ENCODE results near the gene TENT4A.
"Not testable (repeated sequence)": the region's sequence is repeated elsewhere in the genome, so short reads cannot be mapped to it uniquely, and the experiment has no call there.

TENT4A gene

GRCh38 chr5:6772886-6773285 lies 59.7 kb downstream of the TENT4A start:
- Mint-ChIP-seq H3K4me3 (no peak overlapping the region), H3K36me3 (no peaks in the 10 kb centered on the region), H3K9me3 (no peaks in the 10 kb centered on the region), H3K4me1 (peaks cover 7% of the 10 kb centered on the region), H3K27ac (no peak overlapping the region)
- DNase-seq (ENCODE audit: low spot score in 2 of 2) (no peak), ATAC-seq (no peak)

- H3K36me3 Mint-ChIP-seq, result no peaks in the 10 kb centered on the region
- DNase-seq (ENCODE audit: low spot score in 2 of 2), result no peak
- no peak overlapping the region for H3K4me3 Mint-ChIP-seq
- ATAC-seq, result no peak
- H3K9me3 Mint-ChIP-seq, result no peaks in the 10 kb centered on the region
- H3K27ac Mint-ChIP-seq, result no peak overlapping the region
- H3K4me1 Mint-ChIP-seq, result peaks cover 7% of the 10 kb centered on the region
Measured at GRCh38 chr5:6773342-6774035, 60.3 kb downstream of the TENT4A start.

DNA sequence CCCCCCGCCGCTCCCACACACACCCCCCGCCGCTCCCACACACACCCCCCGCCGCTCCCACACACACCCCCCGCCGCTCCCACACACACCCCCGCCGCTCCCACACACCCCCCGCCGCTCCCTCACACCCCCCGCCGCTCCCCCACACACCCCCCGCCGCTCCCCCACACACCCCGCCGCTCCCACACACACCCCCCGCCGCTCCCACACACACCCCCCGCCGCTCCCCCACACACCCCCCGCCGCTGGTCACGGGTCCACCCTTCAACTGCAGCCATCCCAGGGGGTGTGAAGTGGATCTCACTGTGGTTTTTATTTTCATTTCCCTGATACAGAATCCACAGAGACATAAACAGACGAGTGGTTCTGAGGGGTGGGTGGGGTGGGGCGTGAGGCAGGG lies 61.0 kb downstream of the TENT4A start:
- H3K36me3 Mint-ChIP-seq; H3K27ac Mint-ChIP-seq; H3K4me1 Mint-ChIP-seq; H3K9me3 Mint-ChIP-seq; DNase-seq (ENCODE audit: low spot score in 2 of 2); ATAC-seq; H3K4me3 Mint-ChIP-seq: not testable (repeated sequence)

DNA sequence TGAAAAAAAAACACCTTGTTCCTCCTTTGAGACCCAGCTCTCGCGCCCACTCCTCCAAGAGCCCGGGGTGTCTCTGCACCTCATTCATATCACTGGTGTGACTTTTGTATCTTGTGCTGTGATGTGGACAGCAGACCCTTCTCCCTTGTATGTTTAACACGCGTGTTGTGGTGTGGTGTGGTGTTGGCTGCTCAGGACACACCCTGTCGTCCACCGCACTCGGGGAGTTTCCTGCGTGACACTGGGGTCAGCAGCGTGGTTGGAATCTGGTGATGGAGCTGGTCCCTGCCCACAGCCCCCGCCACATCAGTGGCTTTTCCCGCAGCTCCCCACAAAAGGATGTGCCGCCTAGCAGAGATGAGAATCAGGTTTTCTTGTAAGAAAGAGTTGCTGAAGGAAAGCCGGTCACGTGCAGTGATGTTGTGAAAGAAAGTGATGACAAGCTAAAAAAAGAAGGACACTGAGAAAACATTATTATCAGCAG lies 61.5 kb downstream of the TENT4A start:
- H3K36me3 Mint-ChIP-seq, result no peaks in the 10 kb centered on the region
- H3K4me3 Mint-ChIP-seq, result no peak overlapping the region
- H3K4me1 Mint-ChIP-seq, result peaks cover 7% of the 10 kb centered on the region
- ATAC-seq (no peak), DNase-seq (ENCODE audit: low spot score in 2 of 2) (no peak)
- peak overlapping the region; percentile 73 for H3K27ac Mint-ChIP-seq
- no peaks in the 10 kb centered on the region for H3K9me3 Mint-ChIP-seq

- Mint-ChIP-seq H3K27ac (no peak overlapping the region), H3K4me1 (peaks cover 7% of the 10 kb centered on the region), H3K36me3 (no peaks in the 10 kb centered on the region), H3K9me3 (no peaks in the 10 kb centered on the region), H3K4me3 (no peak overlapping the region)
- no peak for DNase-seq (ENCODE audit: low spot score in 2 of 2)
- no peak for ATAC-seq
Measured at GRCh38 chr5:6775571-6775970, 62.3 kb downstream of the TENT4A start.

- ATAC-seq, result peak; percentile 50
- H3K4me3 Mint-ChIP-seq, result no peak overlapping the region
- no peaks in the 10 kb centered on the region for H3K9me3 Mint-ChIP-seq
Measured at GRCh38 chr5:6780802-6781391, 67.7 kb downstream of the TENT4A start.

DNA sequence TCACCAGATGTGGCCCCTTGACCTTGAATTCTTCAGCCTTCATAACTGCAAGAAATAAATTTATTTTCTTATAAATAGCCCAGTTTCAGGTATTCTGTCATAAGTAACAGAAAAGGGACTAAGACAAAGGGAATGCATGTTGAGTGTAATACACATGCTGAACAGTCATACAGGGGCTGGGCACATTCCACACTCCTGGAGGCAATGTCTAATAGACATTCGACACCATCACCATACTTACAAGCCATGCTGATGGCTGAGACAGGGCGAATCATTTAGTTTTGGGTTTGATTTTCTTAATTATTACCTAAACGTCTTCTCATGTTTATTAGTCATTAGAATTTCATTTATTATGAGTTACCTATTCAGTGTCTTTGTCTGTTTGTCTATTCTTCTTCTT lies 68.5 kb downstream of the TENT4A start:
- no peak for ATAC-seq

More at GRCh38 chr5:6780802-6781391, 67.7 kb downstream of the TENT4A start:
- peaks cover 9% of the 10 kb centered on the region for H3K4me1 Mint-ChIP-seq
- no peak for DNase-seq (ENCODE audit: low spot score in 2 of 2)
- no peak overlapping the region for H3K27ac Mint-ChIP-seq
- H3K36me3 Mint-ChIP-seq, result no peaks in the 10 kb centered on the region

GRCh38 chr5:6783787-6784186 lies 70.6 kb downstream of the TENT4A start:
- Mint-ChIP-seq H3K9me3 (no peaks in the 10 kb centered on the region), H3K4me3 (no peak overlapping the region), H3K4me1 (peaks cover 10% of the 10 kb centered on the region), H3K36me3 (no peaks in the 10 kb centered on the region), H3K27ac (no peak overlapping the region)
- DNase-seq (ENCODE audit: low spot score in 2 of 2), result no peak
- no peak for ATAC-seq

More for the DNA sequence above, 68.5 kb downstream of the TENT4A start:
- no peaks in the 10 kb centered on the region for H3K9me3 Mint-ChIP-seq
- no peak for DNase-seq (ENCODE audit: low spot score in 2 of 2)
- H3K36me3 Mint-ChIP-seq, result no peaks in the 10 kb centered on the region
- H3K27ac Mint-ChIP-seq, result no peak overlapping the region
- H3K4me1 Mint-ChIP-seq, result peaks cover 10% of the 10 kb centered on the region
- H3K4me3 Mint-ChIP-seq, result no peak overlapping the region

- no peak overlapping the region for H3K27ac Mint-ChIP-seq
Measured at GRCh38 chr5:6784481-6784880, 71.2 kb downstream of the TENT4A start.

GRCh38 chr5:6785161-6785860 lies 72.1 kb downstream of the TENT4A start:
- Mint-ChIP-seq H3K27ac (no peak overlapping the region), H3K4me1 (peaks cover 10% of the 10 kb centered on the region), H3K36me3 (no peaks in the 10 kb centered on the region), H3K4me3 (no peak overlapping the region), H3K9me3 (no peaks in the 10 kb centered on the region)
- DNase-seq (ENCODE audit: low spot score in 2 of 2) (no peak), ATAC-seq (no peak)

More at GRCh38 chr5:6784481-6784880, 71.2 kb downstream of the TENT4A start:
- Mint-ChIP-seq H3K4me3 (no peak overlapping the region), H3K9me3 (no peaks in the 10 kb centered on the region), H3K4me1 (peaks cover 10% of the 10 kb centered on the region), H3K36me3 (no peaks in the 10 kb centered on the region)
- ATAC-seq, result no peak
- DNase-seq (ENCODE audit: low spot score in 2 of 2), result no peak

DNA sequence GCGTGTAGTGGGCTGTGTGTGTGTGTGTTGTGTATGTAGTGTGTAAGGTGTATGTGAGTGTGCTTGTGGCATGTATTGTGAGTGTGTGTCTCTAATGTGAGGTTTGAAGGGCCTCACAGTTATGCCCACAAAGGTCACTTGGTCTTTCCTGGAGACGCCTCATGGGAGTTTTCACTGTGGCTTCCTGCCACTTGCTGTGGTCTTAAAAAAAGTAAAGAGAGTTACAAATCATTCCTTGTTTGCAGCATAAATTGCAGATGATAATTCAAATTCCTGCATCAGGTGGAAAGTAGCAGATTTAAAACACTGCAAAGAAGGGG lies 72.6 kb downstream of the TENT4A start:
- Mint-ChIP-seq H3K9me3 (no peaks in the 10 kb centered on the region), H3K36me3 (no peaks in the 10 kb centered on the region), H3K4me3 (no peak overlapping the region), H3K27ac (no peak overlapping the region), H3K4me1 (peaks cover 10% of the 10 kb centered on the region)
- no peak for ATAC-seq
- no peak for DNase-seq (ENCODE audit: low spot score in 2 of 2)

DNA sequence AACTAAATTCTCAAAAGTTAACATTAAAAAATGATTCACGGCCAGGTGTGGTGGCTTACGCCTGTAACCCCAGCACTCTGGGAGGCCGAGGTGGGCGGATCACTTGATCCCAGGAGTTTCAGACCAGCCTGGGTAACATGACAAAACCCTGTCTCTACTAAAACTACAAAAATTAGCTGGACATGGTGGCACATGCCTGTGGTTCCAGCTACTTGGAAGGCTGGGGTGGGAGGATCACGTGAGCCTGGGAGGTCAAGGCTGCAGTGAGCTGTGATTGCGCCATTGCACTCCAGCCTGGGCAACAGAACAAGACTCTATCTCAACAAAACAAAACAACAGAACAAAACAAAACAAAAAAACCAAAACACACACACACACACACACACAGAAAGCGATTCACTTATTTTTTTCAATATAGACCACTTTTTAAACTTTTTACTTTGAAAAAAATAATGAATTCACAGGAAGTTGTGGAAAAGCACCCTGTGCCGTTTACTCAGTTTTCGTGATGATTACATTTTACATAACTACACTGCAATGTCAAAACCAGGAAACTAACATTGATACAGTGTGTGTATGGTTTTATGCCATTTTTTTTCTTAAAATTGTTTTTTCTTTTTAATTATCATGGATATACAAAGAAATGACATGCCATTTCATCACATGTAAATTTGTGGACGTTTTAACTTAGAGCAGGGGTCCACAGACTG lies 73.7 kb downstream of the TENT4A start:
- Mint-ChIP-seq H3K36me3 (no peaks in the 10 kb centered on the region), H3K27ac (no peak overlapping the region), H3K9me3 (no peaks in the 10 kb centered on the region), H3K4me3 (no peak overlapping the region), H3K4me1 (peaks cover 10% of the 10 kb centered on the region)
- ATAC-seq (no peak), DNase-seq (ENCODE audit: low spot score in 2 of 2) (no peak)

DNA sequence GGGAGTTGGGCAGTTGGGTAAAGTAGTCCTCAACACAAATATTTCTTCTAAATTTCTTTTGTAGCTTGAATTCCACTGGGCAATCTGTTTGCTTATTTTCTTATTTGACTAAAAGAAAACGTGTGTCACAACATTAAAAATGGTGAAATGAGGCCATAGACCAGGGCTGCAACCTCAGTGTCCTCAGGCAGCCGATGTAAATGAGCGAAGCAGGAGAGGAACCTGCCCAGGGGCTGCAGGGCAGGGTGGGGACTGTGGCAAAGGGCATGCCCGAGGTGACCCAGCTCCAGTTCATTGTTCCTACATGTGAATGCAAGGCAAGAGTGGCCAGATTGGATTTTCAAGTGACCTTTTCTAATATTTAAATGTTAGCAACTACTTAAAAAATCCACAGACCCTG lies 74.7 kb downstream of the TENT4A start:
- Mint-ChIP-seq H3K36me3 (no peaks in the 10 kb centered on the region), H3K9me3 (no peaks in the 10 kb centered on the region), H3K27ac (no peak overlapping the region), H3K4me3 (no peak overlapping the region), H3K4me1 (peaks cover 10% of the 10 kb centered on the region)
- no peak for DNase-seq (ENCODE audit: low spot score in 2 of 2)
- no peak for ATAC-seq

- no peak for ATAC-seq
- Mint-ChIP-seq H3K9me3 (no peaks in the 10 kb centered on the region), H3K36me3 (no peaks in the 10 kb centered on the region), H3K27ac (no peak overlapping the region), H3K4me1 (peaks cover 15% of the 10 kb centered on the region), H3K4me3 (no peak overlapping the region)
- DNase-seq (ENCODE audit: low spot score in 2 of 2), result no peak
Measured at GRCh38 chr5:6788439-6788838, 75.2 kb downstream of the TENT4A start.

DNA sequence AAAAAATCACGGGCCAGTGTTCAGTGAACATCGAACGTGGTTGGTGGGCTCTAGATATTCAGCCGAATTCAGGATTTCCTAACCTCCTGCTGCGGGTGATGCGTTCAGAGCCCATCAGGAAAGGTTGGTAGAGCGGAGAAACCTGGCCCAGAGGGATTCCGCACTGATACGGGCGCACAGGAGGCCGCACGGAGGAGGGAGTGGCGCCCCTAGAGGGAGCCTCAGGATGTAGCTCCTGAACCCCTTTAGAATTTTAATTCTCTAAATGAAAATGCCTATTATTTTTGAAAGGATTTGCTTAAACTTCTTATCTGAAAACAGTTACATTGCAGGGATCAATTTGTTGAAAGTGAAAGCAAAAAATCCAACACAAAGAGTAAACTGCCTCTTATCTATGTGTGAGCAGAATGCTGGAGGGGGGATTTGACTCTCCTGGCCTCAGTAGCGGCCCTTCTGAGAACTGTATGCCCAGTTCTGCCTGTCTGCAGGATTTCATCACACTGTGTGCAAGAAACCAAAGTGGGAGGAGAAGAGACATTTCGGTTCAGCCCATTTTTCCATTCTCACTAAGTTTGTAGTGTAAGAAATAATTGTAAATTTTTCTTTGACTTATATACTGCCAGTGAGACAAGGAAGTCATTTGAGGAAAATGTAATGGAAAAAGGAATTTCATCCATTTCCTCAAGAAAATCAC lies 75.9 kb downstream of the TENT4A start:
- no peaks in the 10 kb centered on the region for H3K36me3 Mint-ChIP-seq
- H3K4me3 Mint-ChIP-seq, result no peak overlapping the region
- no peak overlapping the region for H3K27ac Mint-ChIP-seq

More for the DNA sequence above, 75.9 kb downstream of the TENT4A start:
- H3K4me1 Mint-ChIP-seq, result peaks cover 16% of the 10 kb centered on the region
- DNase-seq (ENCODE audit: low spot score in 2 of 2), result no peak
- ATAC-seq, result no peak
- H3K9me3 Mint-ChIP-seq, result no peaks in the 10 kb centered on the region

Measured in stimulated activated effector memory CD8-positive, alpha-beta T cell treated with anti-CD3 and anti-CD28 coated beads, Interleukin-12 subunit alpha, Interleukin-12 subunit beta, amount 100 ng/mL, for 72 hours (primary cell).